IPS-18c (cell line): ENCODE results near the gene RXRB.
"Not testable (repeated sequence)": the region's sequence is repeated elsewhere in the genome, so short reads cannot be mapped to it uniquely, and the experiment has no call there.

ENCODE experiments used
- H3K4me3 ChIP-seq: 2 replicates; pipeline ENCODE4 v1.7.0; 2013; ENCODE audit warnings: low read depth, mild to moderate bottlenecking, low read length, moderate library complexity; ENCODE audit not compliant: insufficient read depth
- H3K9me3 ChIP-seq: one replicate; pipeline ENCODE4 v1.6.1; 2013; ENCODE audit warnings: mild to moderate bottlenecking, low read length, moderate library complexity; ENCODE audit not compliant: control insufficient read depth, insufficient read depth

Gene RXRB

GRCh38 chr6:33160728-33161344 lies 39.6 kb downstream of the RXRB start:
- Histone ChIP-seq H3K4me3 (no peak overlapping the region), H3K9me3 (no peaks in the 10 kb centered on the region)

GRCh38 chr6:33160096-33160495 lies 40.4 kb downstream of the RXRB start:
- Histone ChIP-seq H3K9me3 (no peaks in the 10 kb centered on the region), H3K4me3 (no peak overlapping the region)

- peaks cover 4% of the 10 kb centered on the region for H3K9me3 ChIP-seq
- H3K4me3 ChIP-seq: no peak overlapping the region; the same call in 1 of the 2 replicates
These were observed 43.5 kb downstream of the RXRB start for GRCh38 chr6:33156964-33157363.

GRCh38 chr6:33156561-33156960 lies 43.9 kb downstream of the RXRB start:
- no peak overlapping the region; the same call in 1 of the 2 replicates for H3K4me3 ChIP-seq

GRCh38 chr6:33154349-33154748 lies 46.1 kb downstream of the RXRB start:
- H3K4me3 ChIP-seq: no peak overlapping the region
- peaks cover 4% of the 10 kb centered on the region for H3K9me3 ChIP-seq

More at GRCh38 chr6:33156561-33156960, 43.9 kb downstream of the RXRB start:
- H3K9me3 ChIP-seq: peaks cover 4% of the 10 kb centered on the region

GRCh38 chr6:33151050-33151449 lies 49.4 kb downstream of the RXRB start:
- no peak overlapping the region for H3K4me3 ChIP-seq
- peaks cover 4% of the 10 kb centered on the region for H3K9me3 ChIP-seq

- H3K4me3 ChIP-seq, H3K9me3 ChIP-seq: not testable (repeated sequence)
These were observed 49.9 kb downstream of the RXRB start for GRCh38 chr6:33150560-33150959.

- no peak overlapping the region for H3K4me3 ChIP-seq
- H3K9me3 ChIP-seq: no peaks in the 10 kb centered on the region
These were observed 52.4 kb downstream of the RXRB start for GRCh38 chr6:33147807-33148666.

- H3K9me3 ChIP-seq: no peaks in the 10 kb centered on the region
- H3K4me3 ChIP-seq: no peak overlapping the region
These were observed 56.1 kb downstream of the RXRB start for GRCh38 chr6:33144373-33144772.
